ENCODE measurements around the gene RABAC1. TPM values are rescaled to one million over a fixed set of nuclear protein-coding genes. Genes with fewer than 3 reads are reported as not detected.

Gene RABAC1
- total and polyA plus RNA-seq, 2 of the 4 experiments (the other 2 are of a cell fraction), result 117 to 276 TPM

DNA sequence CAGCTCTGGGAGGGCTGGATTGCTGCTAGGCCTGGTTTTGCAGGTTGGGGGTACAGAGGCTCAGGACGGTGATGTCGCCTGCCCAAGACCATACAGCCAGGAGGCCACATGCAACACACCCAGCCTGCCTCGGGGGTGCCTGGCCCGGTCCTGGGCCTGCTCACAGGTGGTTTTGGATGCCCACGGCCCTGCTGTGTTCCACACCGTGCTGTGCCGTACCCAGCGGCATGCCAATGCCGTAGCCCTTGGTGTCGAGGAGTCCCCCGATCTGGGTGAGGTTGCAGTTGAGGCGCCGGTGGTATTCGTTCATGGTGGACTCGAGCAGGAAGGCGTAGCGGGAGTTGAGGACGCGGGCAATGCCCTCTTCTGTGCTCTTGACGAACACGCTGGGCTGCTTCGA, 46.4 kb upstream of the RABAC1 start:
- Histone ChIP-seq H3K9ac (ENCODE audit: low read depth, low read length) (no peak overlapping the region), H4K8ac (ENCODE audit: low read depth in 2 of 2, low read length in 2 of 2) (no peak overlapping the region), H3K79me1 (ENCODE audit: low read depth in 1 of 2, low read length in 2 of 2) (no peaks in the 10 kb centered on the region), H3K9me1 (ENCODE audit: insufficient read depth, low read length) (peaks cover 2% of the 10 kb centered on the region; the same call in 1 of the 2 replicates), H3K56ac (ENCODE audit: extremely low read depth, insufficient read depth, low read length) (no peak overlapping the region), H2BK15ac (ENCODE audit: low read depth, low read length) (no peak overlapping the region), H2AK5ac (ENCODE audit: low read depth, low read length) (no peak overlapping the region), H3K9me3 (ENCODE audit: control insufficient read depth, insufficient read depth, low read length) (no peaks in the 10 kb centered on the region), H2BK5ac (ENCODE audit: low read depth, low read length, poor library complexity, severe bottlenecking) (no peak overlapping the region), H3K27ac (ENCODE audit: insufficient read depth, low read length) (no peak overlapping the region), H3K4me3 (ENCODE audit: insufficient read depth, low read depth, low read length) (no peak overlapping the region), H2BK120ac (ENCODE audit: low read depth, low read length) (no peak overlapping the region), H3K27me3 (ENCODE audit: control insufficient read depth, insufficient read depth, low read length) (peaks cover 43% of the 10 kb centered on the region), H2AK9ac (replicated peaks; ENCODE audit: low read depth, low read length, poor library complexity) (no peak overlapping the region), H4K5ac (ENCODE audit: low read depth, low read length) (no peak overlapping the region), H3K4me1 (ENCODE audit: control insufficient read depth, insufficient read depth, low read length) (no peaks in the 10 kb centered on the region), H3K18ac (ENCODE audit: low read depth, low read length) (no peak overlapping the region), H3K4ac (ENCODE audit: low read depth, low read length) (no peak overlapping the region), H3K4me2 (ENCODE audit: low read depth, low read length) (no peak overlapping the region), H3K36me3 (ENCODE audit: control insufficient read depth, insufficient read depth, low read length) (no peaks in the 10 kb centered on the region), H3K23ac (ENCODE audit: low read depth, low read length) (no peak overlapping the region), H4K91ac (ENCODE audit: insufficient read depth, low read depth, low read length) (no peak overlapping the region), H2BK20ac (ENCODE audit: low read depth, low read length) (no peak overlapping the region), H2AFZ (replicated peaks; ENCODE audit: low read length, poor library complexity) (no peak overlapping the region), H3K14ac (replicated peaks; ENCODE audit: low read depth, low read length) (no peak overlapping the region), H4K20me1 (ENCODE audit: insufficient read depth, low read length) (no peaks in the 10 kb centered on the region; the same call in 1 of the 2 replicates)
- DNase-seq (no peak), ATAC-seq (ENCODE audit: low read depth) (no peak)
- ChIA-PET POLR2A (ENCODE audit: unreplicated experiment) (no interaction called here), CTCF (interaction anchor here (1.1 kb wide), 1 partner anchor 29 kb away, joined by 3 read pairs; no protein-coding TSS in a partner anchor)
- in situ Hi-C loops (cut with MboI; ENCODE audit: low sequenced_read_pairs) (no loop called here), intact Hi-C loops (cut with micrococcal nuclease) (no loop called here), dilution Hi-C loops (cut with HindIII; ENCODE audit: low sequenced_read_pairs, unreplicated experiment) (no loop called here)
- WGBS, 2 experiments (ENCODE audit: extremely low coverage in 2 of 2, insufficient read length in 1 of 2), result 75% methylated on average over 10 of the region's 22 CpGs; no CpG with 5 or more reads in 1 of the 2 experiments
- BruUV-seq (replicated peaks), result no TSS peak
- TF ChIP-seq NFE2L2 (IDR thresholded peaks at IDR 0.05; ENCODE audit: low read depth, low read length) (no peak), MAZ (IDR thresholded peaks at IDR 0.05; ENCODE audit: borderline replicate concordance, low read depth, low read length) (no peak), CHD1 (IDR thresholded peaks at IDR 0.05; ENCODE audit: low read depth, low read length) (no peak), USF2 (IDR thresholded peaks at IDR 0.05; ENCODE audit: low read depth, low read length) (no peak), POLR2A (IDR thresholded peaks at IDR 0.05; ENCODE audit: low read depth, low read length) (no peak)

All from IMR-90 (cell line).